BE2C (cell line): Measurements from ENCODE around the gene ETFB. TPM values are rescaled to one million over a fixed set of nuclear protein-coding genes. Genes with fewer than 3 reads are reported as not detected.
A peak's percentile ranks its signal among the peaks of the same experiment; 100 is the strongest.
"Not testable (repeated sequence)": the region's sequence is repeated elsewhere in the genome, so short reads cannot be mapped to it uniquely, and the experiment has no call there.

Source experiments
- DNase-seq: peaks from one replicate; pipeline ENCODE4 v3.0.0-alpha.2; 2020
- H3K27me3 ChIP-seq: fragments of 250-450 bp; sonication (Bioruptor Pico); 2 replicates; pipeline ENCODE4 v1.5.1; 2020; ENCODE audit warnings: mild to moderate bottlenecking
- H3K36me3 ChIP-seq: fragments of 250-450 bp; sonication (Bioruptor Pico); 2 replicates; pipeline ENCODE4 v1.5.1; 2020; ENCODE audit warnings: mild to moderate bottlenecking
- H3K4me1 ChIP-seq: fragments of 250-450 bp; sonication (Bioruptor Pico); 2 replicates; pipeline ENCODE4 v1.5.1; 2020
- H3K4me3 ChIP-seq: 2 replicates; pipeline ENCODE4 v1.5.1; 2011; ENCODE audit warnings: low read depth, low read length
- H3K9me3 ChIP-seq: fragments of 250-450 bp; sonication (Bioruptor Pico); 2 replicates; pipeline ENCODE4 v1.5.1; 2020
- CTCF ChIP-seq: IDR thresholded peaks from 2 replicates; pipeline ENCODE4 v1.5.1; 2012; ENCODE audit warnings: mild to moderate bottlenecking, low read depth, low read length
- polyA plus RNA-seq: library from polyadenylated mRNA; unstranded; fragments of >200 nt; gene quantifications from one replicate; pipeline ENCODE4 v1.2.1, GENCODE V29; 2012; ENCODE audit warnings: low read depth, missing spikeins; ENCODE audit not compliant: insufficient read length, insufficient read depth

ETFB gene
- 101 TPM for polyA plus RNA-seq

- H3K9me3 ChIP-seq: no peaks in the 10 kb centered on the region
- no peaks in the 10 kb centered on the region for H3K27me3 ChIP-seq
- TF ChIP-seq CTCF: no peak
- H3K4me3 ChIP-seq: peak within 1 kb of the TSS; percentile 81
- no peaks in the 10 kb centered on the region for H3K36me3 ChIP-seq
- DNase-seq: no peak
- H3K4me1 ChIP-seq: peaks cover 2% of the 10 kb centered on the region; the same call in 1 of the 2 replicates
Measured at GRCh38 chr19:51365965-51366388, at the start of gene ETFB. Gene ETFB, minus strand, starts transcription at chr19:51366388. Its CDS starts 62 bp downstream, at chr19:51366326.

GRCh38 chr19:51415187-51415586, 49.0 kb upstream of the ETFB start:
- Histone ChIP-seq H3K27me3 (0 out of 2 replicates have a peak, but pooled peaks cover 2% of the 10 kb centered on the region), H3K4me1 (no peaks in the 10 kb centered on the region), H3K36me3 (no peaks in the 10 kb centered on the region), H3K9me3 (no peaks in the 10 kb centered on the region), H3K4me3 (no peak overlapping the region)
- DNase-seq: no peak
- no peak for TF ChIP-seq CTCF

- TF ChIP-seq CTCF: no peak
- H3K27me3 ChIP-seq: peaks cover 2% of the 10 kb centered on the region; the same call in 1 of the 2 replicates
- H3K4me1 ChIP-seq: no peaks in the 10 kb centered on the region
Measured at GRCh38 chr19:51410950-51411748, 45.0 kb upstream of the ETFB start.

GRCh38 chr19:51407511-51408131, 41.4 kb upstream of the ETFB start:
- Histone ChIP-seq H3K36me3 (no peaks in the 10 kb centered on the region), H3K4me3 (no peak overlapping the region), H3K9me3 (no peaks in the 10 kb centered on the region), H3K4me1 (no peaks in the 10 kb centered on the region), H3K27me3 (no peaks in the 10 kb centered on the region; the same call in 1 of the 2 replicates)
- no peak for DNase-seq
- TF ChIP-seq CTCF: peak; percentile 63

More at GRCh38 chr19:51410950-51411748, 45.0 kb upstream of the ETFB start:
- Histone ChIP-seq H3K36me3 (no peaks in the 10 kb centered on the region), H3K4me3 (no peak overlapping the region), H3K9me3 (no peaks in the 10 kb centered on the region)
- no peak for DNase-seq

GRCh38 chr19:51402117-51402516, 35.9 kb upstream of the ETFB start:
- Histone ChIP-seq H3K36me3 (no peaks in the 10 kb centered on the region), H3K4me1 (no peaks in the 10 kb centered on the region), H3K4me3 (no peak overlapping the region), H3K27me3 (no peaks in the 10 kb centered on the region), H3K9me3 (no peaks in the 10 kb centered on the region)
- TF ChIP-seq CTCF: no peak
- no peak for DNase-seq

GRCh38 chr19:51399936-51400335, 33.7 kb upstream of the ETFB start:
- not testable (repeated sequence) for H3K4me1 ChIP-seq, H3K27me3 ChIP-seq, H3K4me3 ChIP-seq, H3K36me3 ChIP-seq, H3K9me3 ChIP-seq, DNase-seq
